A673 (cell line): ENCODE measurements around the gene SELENON. TPM values are rescaled to one million over a fixed set of nuclear protein-coding genes. Genes with fewer than 3 reads are reported as not detected.

Experiments used
- BruUV-seq: library from RNA; stranded (reverse); fragments of 400-500 nt; replicated peaks from 2 replicates; lab custom pipeline; 2021; lab: Mats Ljungman, UMichigan
- CTCF ChIA-PET: fragments of 300-600 bp; sonication (Branson Sonifier 250); formaldehyde crosslinking; loops from one replicate; lab custom pipeline; 2022; ENCODE audit warnings: antibody characterized with exemption; lab: Charles Lee
- POLR2A ChIA-PET: fragments of 300-600 bp; sonication (Branson Sonifier 250); formaldehyde crosslinking; loops from one replicate; lab custom pipeline; 2022; ENCODE audit warnings: antibody characterized with exemption; ENCODE audit not compliant: low non-redundant PET; lab: Charles Lee
- DNase-seq: peaks from one replicate; pipeline ENCODE4 v3.0.0-alpha.2; 2015; ENCODE audit warnings: low spot score
- H3K27ac ChIP-seq: fragments of 200-600 bp; sonication (generic); 2 replicates; pipeline ENCODE4 v1.5.1; 2016; ENCODE audit warnings: mixed run types, low read depth, mild to moderate bottlenecking, mixed read lengths, antibody characterized with exemption, low read length; ENCODE audit not compliant: poor library complexity, severe bottlenecking
- H3K27me3 ChIP-seq: fragments of 200-600 bp; sonication (generic); replicated peaks from 2 replicates; pipeline ENCODE4 v1.6.1; 2017; ENCODE audit warnings: mixed run types, low read depth, mild to moderate bottlenecking, mixed read lengths, antibody characterized with exemption, low read length; ENCODE audit not compliant: insufficient read depth, poor library complexity
- H3K36me3 ChIP-seq: fragments of 200-600 bp; sonication (generic); 2 replicates; pipeline ENCODE4 v1.6.1; 2016; ENCODE audit warnings: mixed run types, mild to moderate bottlenecking, mixed read lengths, antibody characterized with exemption, low read length; ENCODE audit not compliant: insufficient read depth, poor library complexity, severe bottlenecking
- H3K4me1 ChIP-seq: fragments of 200-600 bp; sonication (generic); 2 replicates; pipeline ENCODE4 v1.6.1; 2017; ENCODE audit warnings: mixed run types, mild to moderate bottlenecking, mixed read lengths, antibody characterized with exemption, low read length; ENCODE audit not compliant: insufficient read depth, poor library complexity, severe bottlenecking
- H3K4me3 ChIP-seq: fragments of 200-600 bp; sonication (generic); 2 replicates; pipeline ENCODE4 v1.5.1; 2016; ENCODE audit warnings: low read depth, mixed run types, mild to moderate bottlenecking, mixed read lengths, low read length; ENCODE audit not compliant: poor library complexity, severe bottlenecking
- H3K9me3 ChIP-seq: fragments of 200-600 bp; sonication (generic); 2 replicates; pipeline ENCODE4 v1.6.1; 2016; ENCODE audit warnings: mixed run types, low read depth, mild to moderate bottlenecking, mixed read lengths, antibody characterized with exemption, low read length; ENCODE audit not compliant: poor library complexity, severe bottlenecking
- CTCF ChIP-seq: fragments of 300-800, 200-600 bp; sonication (generic); conservative IDR thresholded peaks from 2 replicates; pipeline ENCODE4 v1.5.1; 2017; ENCODE audit warnings: low read depth, mild to moderate bottlenecking, antibody characterized with exemption, low read length, moderate library complexity, mixed read lengths
- EZH2 ChIP-seq: fragments of 200-600 bp; sonication (generic); IDR thresholded peaks from 2 replicates; pipeline ENCODE4 v1.6.1; 2017; ENCODE audit warnings: borderline replicate concordance, low read depth, mild to moderate bottlenecking, mixed read lengths, antibody characterized with exemption, low read length; ENCODE audit not compliant: poor library complexity, severe bottlenecking
- intact Hi-C: fragments of 100-400 bp; cut with micrococcal nuclease; formaldehyde crosslinking; loops from one replicate; pipeline ENCODE4 v1.10.0; 2022; ENCODE audit not compliant: unreplicated experiment
- total RNA-seq: library from RNA; stranded (reverse); gene quantifications from 2 replicates; pipeline ENCODE4 v1.2.3, GENCODE V29; 2021

The SELENON gene
- total RNA-seq, 1 experiment from 2014 or later: 50.4 TPM

GRCh38 chr1:25808481-25809244 is 8.7 kb downstream of the SELENON start:
- intact Hi-C loops: no loop called here

DNA sequence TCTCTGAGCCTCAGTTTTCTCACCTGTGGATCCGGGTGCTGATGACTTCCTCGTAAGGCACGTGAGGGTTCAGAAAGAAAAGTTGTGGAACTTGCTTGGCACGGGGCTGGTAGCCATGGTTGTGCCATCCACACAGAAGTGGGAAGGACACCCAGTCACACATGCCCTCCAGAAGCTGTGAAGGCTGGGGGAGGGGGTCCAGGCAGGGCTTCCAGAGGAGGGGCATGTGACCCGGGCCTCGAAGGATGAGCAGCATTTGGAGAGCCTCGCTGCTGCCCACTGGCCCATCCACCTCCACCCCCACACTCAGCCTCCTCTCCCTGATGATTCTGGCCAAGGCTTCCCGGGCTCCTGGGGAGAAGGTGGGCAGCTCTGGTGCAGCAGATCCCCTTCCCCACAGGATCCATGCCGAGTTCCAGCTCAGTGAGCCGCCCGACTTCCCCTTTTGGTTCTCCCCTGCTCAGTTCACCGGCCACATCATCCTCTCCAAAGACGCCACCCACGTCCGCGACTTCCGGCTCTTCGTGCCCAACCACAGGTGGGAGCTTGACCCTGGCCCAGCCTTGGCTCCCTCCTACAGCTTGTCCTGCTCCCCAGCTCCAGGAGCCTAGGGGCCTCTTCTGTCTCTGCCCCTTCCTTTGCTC is 9.4 kb downstream of the SELENON start:
- H3K9me3 ChIP-seq: no peaks in the 10 kb centered on the region
- ChIA-PET CTCF (no interaction called here), POLR2A (interaction anchor here (0.5 kb wide), 1 partner anchor 31 kb away, joined by 3 read pairs; no protein-coding TSS in a partner anchor)
- no peaks in the 10 kb centered on the region for H3K4me1 ChIP-seq
- DNase-seq: no peak
- TF ChIP-seq EZH2: no peak
- TF ChIP-seq CTCF: no peak
- intact Hi-C loops: no loop called here
- no peak overlapping the region for H3K4me3 ChIP-seq
- H3K27me3 ChIP-seq: no peaks in the 10 kb centered on the region
- no TSS peak for BruUV-seq
- no peak overlapping the region for H3K27ac ChIP-seq
- peaks cover 3% of the 10 kb centered on the region for H3K36me3 ChIP-seq

More at GRCh38 chr1:25808481-25809244, 8.7 kb downstream of the SELENON start:
- CTCF ChIA-PET: interaction anchor here (0.6 kb wide), 1 partner anchor 117 kb away, joined by 3 read pairs; no protein-coding TSS in a partner anchor
- Histone ChIP-seq H3K27ac (no peak overlapping the region), H3K4me3 (no peak overlapping the region), H3K36me3 (peaks cover 3% of the 10 kb centered on the region), H3K9me3 (no peaks in the 10 kb centered on the region), H3K27me3 (no peaks in the 10 kb centered on the region), H3K4me1 (no peaks in the 10 kb centered on the region)
- TF ChIP-seq CTCF: no peak
- TF ChIP-seq EZH2: no peak
- no TSS peak for BruUV-seq
- DNase-seq: no peak
- POLR2A ChIA-PET: interaction anchor here (0.5 kb wide), 1 partner anchor 31 kb away, joined by 3 read pairs; no protein-coding TSS in a partner anchor

GRCh38 chr1:25809929-25810328 is 9.9 kb downstream of the SELENON start:
- peaks cover 3% of the 10 kb centered on the region for H3K36me3 ChIP-seq
- H3K27ac ChIP-seq: no peak overlapping the region
- intact Hi-C loops: loop anchor here (5.0 kb wide), 1 partner anchor 193 kb away; the partner anchor contains the start of gene MAN1C1
- BruUV-seq: no TSS peak
- ChIA-PET POLR2A (no interaction called here), CTCF (interaction anchor here (0.5 kb wide), 1 partner anchor 1764 kb away, joined by 4 read pairs; no protein-coding TSS in a partner anchor)
- DNase-seq: no peak
- no peaks in the 10 kb centered on the region for H3K9me3 ChIP-seq
- H3K27me3 ChIP-seq: no peaks in the 10 kb centered on the region
- H3K4me1 ChIP-seq: no peaks in the 10 kb centered on the region
- TF ChIP-seq CTCF (no peak), EZH2 (no peak)
- no peak overlapping the region for H3K4me3 ChIP-seq
